ENCODE measurements around the gene SERPING1. TPM values are rescaled to one million over a fixed set of nuclear protein-coding genes. Genes with fewer than 3 reads are reported as not detected.

The SERPING1 gene
- total RNA-seq, 2 experiments from 2014 or later: not detected

DNA sequence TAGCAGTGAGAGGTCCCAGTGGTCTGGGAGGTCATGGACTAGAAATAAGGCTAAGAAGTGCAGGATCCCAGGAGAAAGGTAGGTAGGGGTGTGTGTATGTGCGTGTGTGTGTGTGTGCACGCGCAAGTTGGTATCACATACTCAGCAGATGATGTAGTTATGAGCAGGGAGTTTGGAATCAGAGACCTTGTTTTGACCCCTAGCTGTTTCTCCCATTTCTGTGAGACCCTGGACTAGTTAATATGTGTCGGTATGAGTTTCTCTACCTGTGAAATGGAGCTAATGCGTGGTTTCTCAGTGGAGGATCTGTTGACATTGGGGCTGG is 1.3 kb downstream of the SERPING1 start:
- CTCF ChIA-PET: interaction anchor here (0.6 kb wide), 1 partner anchor 30 kb away, joined by 3 read pairs; no protein-coding TSS in a partner anchor
- POLR2A ChIA-PET: no interaction called here
- H3K4me1 Mint-ChIP-seq (ENCODE audit: low read depth): peaks cover 4% of the 10 kb centered on the region
- H3K4me3 Mint-ChIP-seq: no peak overlapping the region
- H3K9me3 Mint-ChIP-seq (ENCODE audit: insufficient read depth): no peaks in the 10 kb centered on the region
- H3K27ac Mint-ChIP-seq: no peak overlapping the region
- no peaks in the 10 kb centered on the region for H3K36me3 Mint-ChIP-seq (ENCODE audit: low read depth)
- ATAC-seq (no peak), DNase-seq (no peak)
- H3K27me3 Mint-ChIP-seq (ENCODE audit: low read depth): peaks cover 39% of the 10 kb centered on the region

DNA sequence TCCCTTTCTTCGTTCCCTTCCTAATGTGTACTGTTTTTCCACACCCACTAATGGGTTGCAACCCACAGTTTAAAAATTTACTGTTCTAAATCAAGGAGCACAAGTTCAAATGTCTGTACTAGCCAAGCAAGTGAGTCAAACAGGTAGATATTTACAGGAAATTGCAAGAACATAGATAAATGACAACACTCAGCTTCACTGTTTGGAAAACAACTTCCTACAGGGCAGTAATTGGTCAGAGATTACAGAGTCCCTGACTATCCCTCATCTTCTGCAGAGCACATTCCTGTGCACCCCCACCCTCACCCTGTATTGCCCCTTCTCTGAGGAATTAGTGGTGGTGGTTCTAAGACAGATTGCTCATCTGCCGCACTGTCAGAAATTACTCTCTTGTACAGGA is 1.9 kb downstream of the SERPING1 start:
- no peak for DNase-seq
- Mint-ChIP-seq H3K36me3 (ENCODE audit: low read depth) (no peaks in the 10 kb centered on the region), H3K27ac (no peak overlapping the region), H3K4me1 (ENCODE audit: low read depth) (peaks cover 6% of the 10 kb centered on the region), H3K4me3 (no peak overlapping the region), H3K9me3 (ENCODE audit: insufficient read depth) (no peaks in the 10 kb centered on the region), H3K27me3 (ENCODE audit: low read depth) (peaks cover 36% of the 10 kb centered on the region)
- ATAC-seq: no peak
- ChIA-PET POLR2A (no interaction called here), CTCF (no interaction called here)

DNA sequence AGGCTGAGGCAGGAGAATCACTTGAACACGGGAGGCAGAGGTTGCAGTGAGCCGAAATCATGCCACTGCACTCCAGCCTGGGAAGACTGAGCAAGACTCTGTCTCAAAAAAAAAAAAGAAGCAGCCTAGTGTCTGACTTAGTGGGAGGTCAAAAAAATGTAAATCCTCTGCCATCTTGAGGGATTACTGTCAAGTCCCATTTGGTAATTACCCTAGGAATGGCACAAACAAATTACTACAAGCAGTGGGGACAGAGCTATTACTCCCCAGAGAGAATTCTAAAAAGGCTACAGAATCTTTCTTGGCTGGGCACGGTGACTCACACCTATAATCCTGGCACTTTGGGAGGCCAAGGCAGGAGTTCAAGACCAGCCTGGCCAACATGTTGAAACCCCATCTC is 3.8 kb downstream of the SERPING1 start:
- no peak overlapping the region for H3K4me3 Mint-ChIP-seq
- no peaks in the 10 kb centered on the region for H3K36me3 Mint-ChIP-seq (ENCODE audit: low read depth)
- peaks cover 33% of the 10 kb centered on the region for H3K27me3 Mint-ChIP-seq (ENCODE audit: low read depth)
- ATAC-seq (no peak), DNase-seq (no peak)
- no peak overlapping the region for H3K27ac Mint-ChIP-seq
- ChIA-PET POLR2A (no interaction called here), CTCF (interaction anchor here (1.3 kb wide), 1 partner anchor 108 kb away, joined by 3 read pairs; no protein-coding TSS in a partner anchor)
- no peaks in the 10 kb centered on the region for H3K9me3 Mint-ChIP-seq (ENCODE audit: insufficient read depth)
- H3K4me1 Mint-ChIP-seq (ENCODE audit: low read depth): peaks cover 9% of the 10 kb centered on the region

DNA sequence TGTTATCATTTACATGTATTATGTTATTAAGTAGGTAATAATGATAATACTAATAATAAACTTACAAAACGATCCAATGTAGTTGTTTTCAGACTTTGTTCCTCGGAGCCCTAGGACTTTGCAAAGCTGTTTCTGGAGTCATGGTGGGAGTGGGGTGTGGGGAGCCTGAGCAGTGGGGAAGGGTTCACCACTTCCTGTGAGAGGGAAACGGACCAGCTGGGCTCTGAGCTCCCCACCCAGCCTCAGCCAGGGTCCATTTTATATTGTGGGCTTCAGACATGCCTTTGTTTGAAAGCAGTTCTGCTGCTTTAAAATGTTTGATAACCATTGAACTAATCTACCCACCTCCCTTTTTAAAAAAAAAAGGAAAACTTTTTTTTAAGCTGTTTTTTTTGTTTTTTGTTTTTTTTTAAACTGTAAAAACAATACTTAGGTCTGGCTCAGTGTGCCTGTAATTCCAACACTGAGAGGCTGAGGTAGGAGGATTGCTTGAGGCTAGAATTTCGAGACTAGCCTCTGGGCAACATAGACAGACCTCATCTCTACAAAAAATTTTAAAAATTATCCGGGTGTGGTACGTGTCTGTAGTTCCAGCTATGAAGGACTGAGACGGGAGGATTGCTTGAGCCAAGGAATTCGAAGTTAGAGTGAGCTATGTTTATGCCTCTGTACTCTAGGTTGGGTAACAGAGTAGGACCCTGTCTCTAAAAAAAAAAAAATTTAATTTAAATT is 7.0 kb downstream of the SERPING1 start:
- no peaks in the 10 kb centered on the region for H3K36me3 Mint-ChIP-seq (ENCODE audit: low read depth)
- ATAC-seq: no peak
- peaks cover 27% of the 10 kb centered on the region for H3K27me3 Mint-ChIP-seq (ENCODE audit: low read depth)
- peaks cover 5% of the 10 kb centered on the region for H3K4me1 Mint-ChIP-seq (ENCODE audit: low read depth)
- H3K9me3 Mint-ChIP-seq (ENCODE audit: insufficient read depth): no peaks in the 10 kb centered on the region
- H3K4me3 Mint-ChIP-seq: no peak overlapping the region
- ChIA-PET POLR2A (interaction anchor here (0.6 to 0.7 kb wide), 2 partner anchors 29 to 1906 kb away, joined by 3 read pairs; no protein-coding TSS in a partner anchor), CTCF (interaction anchor here (0.7 to 2.6 kb wide), 9 partner anchors 9 to 196 kb away, joined by 3 to 7 read pairs (median 3); no protein-coding TSS in a partner anchor)
- no peak overlapping the region for H3K27ac Mint-ChIP-seq
- DNase-seq: peak; percentile 24

DNA sequence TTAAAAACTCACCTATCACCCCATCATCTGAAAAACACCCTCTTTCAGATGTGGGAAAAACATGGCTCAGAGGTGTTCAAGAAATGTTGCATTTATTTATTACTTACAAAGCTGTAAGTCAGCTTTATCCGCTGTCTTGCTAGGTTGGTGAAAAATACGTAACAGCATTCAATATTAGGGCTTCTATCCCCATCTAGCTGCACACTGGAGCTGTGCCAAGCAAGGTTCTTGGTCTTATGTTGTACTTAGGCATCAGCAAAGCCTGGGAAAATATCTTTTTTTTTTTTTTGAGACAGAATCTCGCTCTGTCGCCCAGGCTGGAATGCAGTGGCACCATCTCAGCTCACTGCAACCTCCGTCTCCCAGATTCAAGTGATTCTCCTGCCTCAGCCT is 7.5 kb downstream of the SERPING1 start:
- POLR2A ChIA-PET: interaction anchor here (0.6 to 0.7 kb wide), 2 partner anchors 29 to 1907 kb away, joined by 3 read pairs; no protein-coding TSS in a partner anchor
- H3K4me3 Mint-ChIP-seq: no peak overlapping the region
- CTCF ChIA-PET: interaction anchor here (0.7 to 2.6 kb wide), 8 partner anchors 9 to 196 kb away, joined by 3 to 7 read pairs (median 4); no protein-coding TSS in a partner anchor

DNA sequence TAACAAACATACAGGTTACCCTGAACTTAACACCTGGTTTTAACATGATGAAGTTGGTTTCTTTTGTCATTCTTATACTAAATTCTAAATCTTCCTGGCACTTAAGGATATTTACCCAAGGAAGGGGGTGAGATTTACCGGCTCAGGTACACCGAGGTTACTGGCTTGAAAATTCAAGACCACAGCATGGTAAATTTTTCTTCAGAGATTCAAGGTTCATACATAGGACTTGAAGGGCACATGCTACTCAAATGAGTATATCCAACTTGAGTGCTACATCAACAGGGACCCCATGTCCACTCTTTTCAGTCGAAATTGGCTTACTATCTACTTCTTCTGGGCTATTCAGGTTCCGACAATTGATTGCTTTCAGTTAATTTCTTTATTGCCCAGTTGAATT is 12.7 kb downstream of the SERPING1 start:
- peaks cover 37% of the 10 kb centered on the region for H3K27me3 Mint-ChIP-seq (ENCODE audit: low read depth)
- ChIA-PET POLR2A (no interaction called here), CTCF (interaction anchor here (1.1 kb wide), 1 partner anchor 42 kb away, joined by 3 read pairs; no protein-coding TSS in a partner anchor)

More for the DNA sequence above, 7.5 kb downstream of the SERPING1 start:
- ATAC-seq (no peak), DNase-seq (no peak)
- H3K27me3 Mint-ChIP-seq (ENCODE audit: low read depth): peaks cover 27% of the 10 kb centered on the region
- H3K27ac Mint-ChIP-seq: no peak overlapping the region
- H3K4me1 Mint-ChIP-seq (ENCODE audit: low read depth): peaks cover 5% of the 10 kb centered on the region
- no peaks in the 10 kb centered on the region for H3K36me3 Mint-ChIP-seq (ENCODE audit: low read depth)
- H3K9me3 Mint-ChIP-seq (ENCODE audit: insufficient read depth): no peaks in the 10 kb centered on the region

DNA sequence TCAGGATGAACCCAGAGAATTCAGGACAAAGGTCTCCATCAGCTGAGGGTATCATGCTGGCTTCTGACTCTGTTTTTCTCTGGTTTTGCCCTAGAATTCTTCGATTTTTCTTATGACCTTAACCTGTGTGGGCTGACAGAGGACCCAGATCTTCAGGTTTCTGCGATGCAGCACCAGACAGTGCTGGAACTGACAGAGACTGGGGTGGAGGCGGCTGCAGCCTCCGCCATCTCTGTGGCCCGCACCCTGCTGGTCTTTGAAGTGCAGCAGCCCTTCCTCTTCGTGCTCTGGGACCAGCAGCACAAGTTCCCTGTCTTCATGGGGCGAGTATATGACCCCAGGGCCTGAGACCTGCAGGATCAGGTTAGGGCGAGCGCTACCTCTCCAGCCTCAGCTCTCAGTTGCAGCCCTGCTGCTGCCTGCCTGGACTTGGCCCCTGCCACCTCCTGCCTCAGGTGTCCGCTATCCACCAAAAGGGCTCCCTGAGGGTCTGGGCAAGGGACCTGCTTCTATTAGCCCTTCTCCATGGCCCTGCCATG is 16.8 kb downstream of the SERPING1 start:
- Mint-ChIP-seq H3K36me3 (ENCODE audit: low read depth) (no peaks in the 10 kb centered on the region), H3K4me1 (ENCODE audit: low read depth) (no peaks in the 10 kb centered on the region), H3K27me3 (ENCODE audit: low read depth) (peaks cover 23% of the 10 kb centered on the region), H3K4me3 (no peak overlapping the region), H3K9me3 (ENCODE audit: insufficient read depth) (no peaks in the 10 kb centered on the region), H3K27ac (no peak overlapping the region)
- no peak for DNase-seq
- CTCF ChIA-PET: interaction anchor here (1.0 to 1.1 kb wide), 2 partner anchors 10 to 25 kb away, joined by 3 read pairs; no protein-coding TSS in a partner anchor
- POLR2A ChIA-PET: no interaction called here
- no peak for ATAC-seq

More for the DNA sequence above, 12.7 kb downstream of the SERPING1 start:
- Mint-ChIP-seq H3K27ac (no peak overlapping the region), H3K4me1 (ENCODE audit: low read depth) (no peaks in the 10 kb centered on the region), H3K9me3 (ENCODE audit: insufficient read depth) (no peaks in the 10 kb centered on the region), H3K4me3 (no peak overlapping the region), H3K36me3 (ENCODE audit: low read depth) (no peaks in the 10 kb centered on the region)
- ATAC-seq (no peak), DNase-seq (no peak)

DNA sequence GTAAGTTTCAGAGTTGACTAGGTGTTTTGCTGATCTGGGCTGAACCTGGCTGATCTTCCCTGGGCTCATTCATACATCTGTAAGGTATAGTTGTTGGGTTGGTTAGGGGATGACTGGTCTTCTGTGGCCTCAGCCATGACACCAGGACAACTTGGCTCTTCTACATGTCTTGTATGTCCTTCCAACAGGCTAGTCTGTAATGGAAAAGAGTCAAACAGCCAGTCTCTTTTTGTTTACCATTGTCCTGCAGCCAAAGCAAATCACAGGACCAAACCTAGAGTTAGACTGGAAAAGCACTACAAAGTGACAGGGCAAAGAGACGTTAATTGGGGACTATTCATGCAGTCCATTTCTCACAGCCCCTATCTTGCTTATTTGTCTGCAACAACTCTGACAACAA is 17.8 kb downstream of the SERPING1 start:
- no peaks in the 10 kb centered on the region for H3K4me1 Mint-ChIP-seq (ENCODE audit: low read depth)
- no peak for DNase-seq
- H3K4me3 Mint-ChIP-seq: no peak overlapping the region
- ChIA-PET CTCF (no interaction called here), POLR2A (no interaction called here)
- ATAC-seq: no peak
- H3K27ac Mint-ChIP-seq: no peak overlapping the region
- peaks cover 20% of the 10 kb centered on the region for H3K27me3 Mint-ChIP-seq (ENCODE audit: low read depth)
- peaks cover 4% of the 10 kb centered on the region for H3K9me3 Mint-ChIP-seq (ENCODE audit: insufficient read depth)
- no peaks in the 10 kb centered on the region for H3K36me3 Mint-ChIP-seq (ENCODE audit: low read depth)

DNA sequence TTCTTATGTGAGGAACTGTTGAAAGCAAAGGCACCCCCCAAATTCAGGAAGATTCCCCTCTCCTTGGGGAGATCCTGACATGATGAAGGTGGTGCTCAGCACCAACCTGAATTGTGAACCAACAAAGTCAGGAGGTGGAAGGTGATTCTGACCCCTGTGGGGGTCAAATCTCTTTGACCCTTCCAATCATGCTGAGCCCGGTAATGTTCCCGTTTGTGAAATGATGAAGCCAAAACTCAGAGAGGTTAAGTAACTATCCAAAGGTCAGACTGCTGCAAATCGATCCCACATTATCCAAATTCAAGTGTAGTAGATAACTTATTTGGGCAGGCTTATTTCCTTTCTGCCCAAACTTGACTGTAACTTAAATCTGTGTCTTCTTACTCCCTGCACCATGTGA is 19.1 kb downstream of the SERPING1 start:
- ATAC-seq (no peak), DNase-seq (no peak)
- Mint-ChIP-seq H3K4me3 (no peak overlapping the region), H3K9me3 (ENCODE audit: insufficient read depth) (peaks cover 9% of the 10 kb centered on the region), H3K27me3 (ENCODE audit: low read depth) (peaks cover 16% of the 10 kb centered on the region), H3K27ac (no peak overlapping the region), H3K36me3 (ENCODE audit: low read depth) (no peaks in the 10 kb centered on the region), H3K4me1 (ENCODE audit: low read depth) (no peaks in the 10 kb centered on the region)
- ChIA-PET POLR2A (no interaction called here), CTCF (no interaction called here)

DNA sequence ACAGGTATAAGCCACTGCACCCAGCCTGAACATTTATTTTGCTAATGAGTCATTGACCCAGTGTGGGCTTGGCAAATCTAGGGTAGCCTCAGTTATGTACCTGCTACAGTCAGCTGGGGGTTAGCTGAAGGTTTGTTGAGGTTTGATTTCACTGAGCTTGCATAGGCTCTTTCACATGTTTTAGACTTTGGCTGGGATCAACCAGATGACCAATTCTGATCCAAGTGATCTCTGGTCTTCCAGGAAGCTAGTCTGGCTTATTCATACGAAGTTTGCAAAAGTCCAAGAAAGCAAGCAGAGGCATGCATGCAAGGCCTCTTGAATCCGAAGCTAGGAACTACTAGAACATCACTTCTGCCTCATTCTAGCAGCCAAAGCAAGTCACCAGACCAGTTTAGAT is 21.0 kb downstream of the SERPING1 start:
- POLR2A ChIA-PET: interaction anchor here (0.6 kb wide), 1 partner anchor 104 kb away, joined by 3 read pairs; no protein-coding TSS in a partner anchor
- no peak for DNase-seq
- H3K36me3 Mint-ChIP-seq (ENCODE audit: low read depth): no peaks in the 10 kb centered on the region
- no peak overlapping the region for H3K27ac Mint-ChIP-seq
- H3K4me3 Mint-ChIP-seq: no peak overlapping the region
- peaks cover 9% of the 10 kb centered on the region for H3K9me3 Mint-ChIP-seq (ENCODE audit: insufficient read depth)
- peaks cover 6% of the 10 kb centered on the region for H3K27me3 Mint-ChIP-seq (ENCODE audit: low read depth)
- no peaks in the 10 kb centered on the region for H3K4me1 Mint-ChIP-seq (ENCODE audit: low read depth)
- CTCF ChIA-PET: interaction anchor here (1.6 to 1.7 kb wide), 2 partner anchors 9 to 14 kb away, joined by 3 to 4 read pairs; no protein-coding TSS in a partner anchor
- no peak for ATAC-seq

DNA sequence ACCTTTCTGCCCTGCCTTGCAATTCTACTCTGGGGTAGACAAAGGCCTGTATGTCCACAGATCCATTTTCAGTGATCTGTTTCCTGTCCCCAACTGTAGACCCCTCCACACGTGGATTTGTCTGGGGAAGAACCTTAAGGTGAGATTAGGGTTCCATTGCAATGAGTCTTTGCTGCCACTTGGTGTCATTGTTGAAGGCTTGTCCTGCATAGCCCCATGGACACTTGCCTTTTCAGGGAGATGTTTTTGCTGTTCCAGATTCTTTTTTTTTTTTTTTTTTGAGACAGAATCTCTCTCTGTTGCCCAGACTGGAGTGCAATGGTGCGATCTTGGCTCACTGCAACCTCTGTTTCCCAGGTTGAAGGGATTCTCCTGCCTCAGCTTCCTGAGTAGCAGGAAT is 21.8 kb downstream of the SERPING1 start:
- POLR2A ChIA-PET: no interaction called here

DNA sequence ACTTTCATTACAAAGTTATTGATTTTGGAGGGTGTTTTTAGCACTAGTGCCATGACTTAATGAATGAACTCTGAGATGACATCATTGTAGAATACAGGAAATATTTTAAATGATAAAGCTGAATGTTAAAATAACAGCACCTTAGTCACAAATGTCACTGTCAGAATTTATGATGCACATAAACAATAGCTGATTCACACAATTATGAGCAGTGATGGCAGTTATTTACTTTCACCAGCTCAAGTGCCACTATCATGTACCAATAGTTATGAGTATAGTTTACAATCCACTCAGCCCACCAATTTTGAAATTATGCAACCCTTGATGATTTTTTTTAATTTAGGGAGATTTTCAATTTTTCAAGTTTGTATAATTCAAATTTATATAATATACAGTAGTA is 23.0 kb downstream of the SERPING1 start:
- no peak for ATAC-seq
- peaks cover 9% of the 10 kb centered on the region for H3K9me3 Mint-ChIP-seq (ENCODE audit: insufficient read depth)

More for the DNA sequence above, 21.8 kb downstream of the SERPING1 start:
- no peak overlapping the region for H3K27ac Mint-ChIP-seq
- H3K36me3 Mint-ChIP-seq (ENCODE audit: low read depth): no peaks in the 10 kb centered on the region
- ATAC-seq: no peak
- H3K4me1 Mint-ChIP-seq (ENCODE audit: low read depth): no peaks in the 10 kb centered on the region
- no peak overlapping the region for H3K4me3 Mint-ChIP-seq
- peaks cover 9% of the 10 kb centered on the region for H3K9me3 Mint-ChIP-seq (ENCODE audit: insufficient read depth)
- CTCF ChIA-PET: interaction anchor here (1.1 to 1.5 kb wide), 2 partner anchors 13 to 21 kb away, joined by 3 to 5 read pairs; no protein-coding TSS in a partner anchor
- H3K27me3 Mint-ChIP-seq (ENCODE audit: low read depth): peaks cover 6% of the 10 kb centered on the region
- no peak for DNase-seq

More for the DNA sequence above, 23.0 kb downstream of the SERPING1 start:
- ChIA-PET CTCF (interaction anchor here (0.8 to 1.5 kb wide), 3 partner anchors 12 to 24 kb away, joined by 3 to 5 read pairs (median 4); no protein-coding TSS in a partner anchor), POLR2A (no interaction called here)
- Mint-ChIP-seq H3K4me3 (no peak overlapping the region), H3K27ac (no peak overlapping the region), H3K36me3 (ENCODE audit: low read depth) (no peaks in the 10 kb centered on the region), H3K4me1 (ENCODE audit: low read depth) (no peaks in the 10 kb centered on the region), H3K27me3 (ENCODE audit: low read depth) (peaks cover 6% of the 10 kb centered on the region)
- DNase-seq: no peak

Data from activated CD8-positive, alpha-beta T cell treated with anti-CD3 and anti-CD28 coated beads, Interleukin-2, amount 10 ng/mL, durations not matched to agents 7 days and 5 days (primary cell).